Right ventricle myocardium inferior (tissue), 1 donor: ENCODE results near the gene LGALS3BP. TPM values are rescaled to one million over a fixed set of nuclear protein-coding genes. Genes with fewer than 3 reads are reported as not detected.
"Not testable (repeated sequence)": the region's sequence is repeated elsewhere in the genome, so short reads cannot be mapped to it uniquely, and the experiment has no call there.

Experiments used
- ATAC-seq: fragments of 200-7000 bp; cut with Tn5 transposase; one replicate; pipeline ENCODE4 v1.9.1; 2020; ENCODE audit warnings: mild to moderate bottlenecking, moderate library complexity
- DNase-seq: peaks from one replicate; pipeline ENCODE4 v3.0.0; 2021; ENCODE audit errors: missing footprints
- intact Hi-C: fragments of 100-400 bp; cut with DNase I; formaldehyde crosslinking; loops from one replicate; pipeline ENCODE4 v1.11.0; 2022
- total RNA-seq: library from RNA; stranded (reverse); fragmentation: NEBNext Ultra II Directional; extraction: Animal tissue kit (Norgen Biotek cat#: 25700); gene quantifications from one replicate; pipeline ENCODE4 v1.2.1, GENCODE V29; 2021
- donor health status: DM: no; HTN: yes; CAD: no; lungs with severe emphysema.

LGALS3BP gene
- total RNA-seq, 1 donor from 2014 or later: 611 TPM

- DNase-seq (no peak), ATAC-seq (no peak)
- intact Hi-C loops: loop anchor here (5.0 to 10.0 kb wide), 2 partner anchors 45 to 248 kb away; partner anchors contain the start of gene TIMP2
Measured at GRCh38 chr17:78972507-78973105, 7.1 kb downstream of the LGALS3BP start.

GRCh38 chr17:78971756-78972506 is 7.8 kb downstream of the LGALS3BP start:
- ATAC-seq (no peak), DNase-seq (no peak)
- intact Hi-C loops: loop anchor here (1.0 to 10.0 kb wide), 3 partner anchors 45 to 247 kb away; partner anchors contain the start of gene TIMP2

- ATAC-seq (peak; percentile 45), DNase-seq (peak; percentile 88)
- intact Hi-C loops: loop anchor here (1.0 to 10.0 kb wide), 3 partner anchors 44 to 246 kb away; partner anchors contain the start of gene TIMP2
Measured at GRCh38 chr17:78970834-78971755, 8.6 kb downstream of the LGALS3BP start.

- intact Hi-C loops: loop anchor here (5.0 to 10.0 kb wide), 2 partner anchors 43 to 245 kb away; partner anchors contain the start of gene TIMP2
- no peak for DNase-seq
- no peak for ATAC-seq
Measured at GRCh38 chr17:78969865-78970264, 9.9 kb downstream of the LGALS3BP start.

GRCh38 chr17:78967782-78968362 is 11.9 kb downstream of the LGALS3BP start:
- ATAC-seq (no peak), DNase-seq (no peak)
- intact Hi-C loops: no loop called here

- ATAC-seq (no peak), DNase-seq (peak; percentile 68)
- intact Hi-C loops: no loop called here
Measured at GRCh38 chr17:78966910-78967600, 12.7 kb downstream of the LGALS3BP start.

GRCh38 chr17:78966123-78966813 is 13.5 kb downstream of the LGALS3BP start:
- intact Hi-C loops: no loop called here
- DNase-seq (peak; percentile 70), ATAC-seq (no peak)

GRCh38 chr17:78965491-78965924 is 14.2 kb downstream of the LGALS3BP start:
- ATAC-seq (no peak), DNase-seq (no peak)
- intact Hi-C loops: no loop called here

- intact Hi-C loops: no loop called here
- DNase-seq: no peak
Measured at GRCh38 chr17:78963378-78963777, 16.3 kb downstream of the LGALS3BP start.

GRCh38 chr17:78962984-78963348 is 16.8 kb downstream of the LGALS3BP start:
- DNase-seq, ATAC-seq, intact Hi-C loops: not testable (repeated sequence)

More at GRCh38 chr17:78963378-78963777, 16.3 kb downstream of the LGALS3BP start:
- ATAC-seq: no peak

- DNase-seq (no peak), ATAC-seq (no peak)
- intact Hi-C loops: no loop called here
Measured at GRCh38 chr17:78962345-78962983, 17.3 kb downstream of the LGALS3BP start.

- ATAC-seq (no peak), DNase-seq (no peak)
- intact Hi-C loops: no loop called here
Measured at GRCh38 chr17:78961571-78961970, 18.2 kb downstream of the LGALS3BP start.

GRCh38 chr17:78960928-78961327 is 18.8 kb downstream of the LGALS3BP start:
- DNase-seq (no peak), ATAC-seq (peak; percentile 89)
- intact Hi-C loops: no loop called here

- DNase-seq: no peak
- intact Hi-C loops: no loop called here
- ATAC-seq: no peak
Measured at GRCh38 chr17:78959803-78960202, 19.9 kb downstream of the LGALS3BP start.

GRCh38 chr17:78958641-78959127 is 21.0 kb downstream of the LGALS3BP start:
- intact Hi-C loops: no loop called here
- ATAC-seq (no peak), DNase-seq (no peak)

GRCh38 chr17:78957128-78957527 is 22.6 kb downstream of the LGALS3BP start:
- ATAC-seq (no peak), DNase-seq (no peak)
- intact Hi-C loops: no loop called here

GRCh38 chr17:78956254-78956653 is 23.5 kb downstream of the LGALS3BP start:
- no peak for DNase-seq
- no peak for ATAC-seq
- intact Hi-C loops: no loop called here
